HEK293 (cell line): Measurements from ENCODE around the gene ICAM3.

Experiments
- BCL11B ChIP-seq: fragments of 450-650 bp; formaldehyde crosslinking; IDR thresholded peaks from 2 replicates; pipeline ENCODE4 v1.5.1; 2016; ENCODE audit warnings: low read depth, missing biosample characterization, missing genetic modification characterization
- KLF1 ChIP-seq: fragments of 450-650 bp; formaldehyde crosslinking; IDR thresholded peaks from 2 replicates; pipeline ENCODE4 v1.5.1; 2016; ENCODE audit warnings: missing biosample characterization, missing genetic modification characterization
- PRDM1 ChIP-seq: fragments of 450-650 bp; formaldehyde crosslinking; IDR thresholded peaks from 2 replicates; pipeline ENCODE4; 2016; ENCODE audit warnings: missing biosample characterization, missing genetic modification characterization
- SCRT1 ChIP-seq: fragments of 450-650 bp; formaldehyde crosslinking; IDR thresholded peaks from 2 replicates; pipeline ENCODE4 v1.5.1; 2016; ENCODE audit warnings: missing biosample characterization, missing genetic modification characterization, borderline replicate concordance
- ZBTB1 ChIP-seq: fragments of 450-650 bp; formaldehyde crosslinking; IDR thresholded peaks from 2 replicates; pipeline ENCODE4 v1.5.1; 2016; ENCODE audit warnings: missing biosample characterization, missing genetic modification characterization
- ZBTB10 ChIP-seq: fragments of 450-650 bp; formaldehyde crosslinking; IDR thresholded peaks from 2 replicates; pipeline ENCODE4 v1.5.1; 2016; ENCODE audit warnings: missing biosample characterization, missing genetic modification characterization
- ZBTB20 ChIP-seq: fragments of 450-650 bp; formaldehyde crosslinking; IDR thresholded peaks from 2 replicates; pipeline ENCODE4 v1.5.1; 2016; ENCODE audit warnings: missing biosample characterization, missing genetic modification characterization
- ZBTB6 ChIP-seq: fragments of 450-650 bp; formaldehyde crosslinking; IDR thresholded peaks from 2 replicates; pipeline ENCODE4 v1.5.1; 2017; ENCODE audit warnings: missing biosample characterization, missing genetic modification characterization
- ZBTB8A ChIP-seq: fragments of 450-650 bp; formaldehyde crosslinking; IDR thresholded peaks from 2 replicates; pipeline ENCODE4 v1.5.1; 2016; ENCODE audit warnings: missing biosample characterization, missing genetic modification characterization
- ZNF155 ChIP-seq: fragments of 450-650 bp; formaldehyde crosslinking; IDR thresholded peaks from 2 replicates; pipeline ENCODE4 v1.5.1; 2016; ENCODE audit warnings: missing biosample characterization, missing genetic modification characterization
- ZNF175 ChIP-seq: fragments of 450-650 bp; formaldehyde crosslinking; IDR thresholded peaks from 2 replicates; pipeline ENCODE4 v1.5.1; 2016; ENCODE audit warnings: missing biosample characterization, missing genetic modification characterization
- ZNF341 ChIP-seq: fragments of 450-650 bp; formaldehyde crosslinking; IDR thresholded peaks from 2 replicates; pipeline ENCODE4; 2016; ENCODE audit warnings: low read depth, missing biosample characterization, missing genetic modification characterization
- ZNF449 ChIP-seq: fragments of 450-650 bp; formaldehyde crosslinking; IDR thresholded peaks from 2 replicates; pipeline ENCODE4 v1.5.1; 2017; ENCODE audit warnings: missing biosample characterization, mild to moderate bottlenecking, missing genetic modification characterization, moderate library complexity
- ZNF48 ChIP-seq: fragments of 450-650 bp; formaldehyde crosslinking; IDR thresholded peaks from 2 replicates; pipeline ENCODE4 v1.5.1; 2016; ENCODE audit warnings: missing biosample characterization, missing genetic modification characterization
- ZNF513 ChIP-seq: fragments of 450-650 bp; IDR thresholded peaks from 2 replicates; pipeline ENCODE4 v1.5.1; 2018; ENCODE audit warnings: missing biosample characterization, missing genetic modification characterization
- ZNF600 ChIP-seq: fragments of 450-650 bp; formaldehyde crosslinking; IDR thresholded peaks from 2 replicates; pipeline ENCODE4 v1.5.1; 2016; ENCODE audit warnings: missing biosample characterization, missing genetic modification characterization
- ZNF623 ChIP-seq: fragments of 450-650 bp; formaldehyde crosslinking; IDR thresholded peaks from 2 replicates; pipeline ENCODE4 v1.5.1; 2016; ENCODE audit warnings: missing biosample characterization, missing genetic modification characterization
- ZNF76 ChIP-seq: fragments of 450-650 bp; formaldehyde crosslinking; IDR thresholded peaks from 2 replicates; pipeline ENCODE4; 2016; ENCODE audit warnings: low read depth, missing biosample characterization, missing genetic modification characterization, borderline replicate concordance
- ZXDB ChIP-seq: fragments of 450-650 bp; formaldehyde crosslinking; IDR thresholded peaks from 2 replicates; pipeline ENCODE4 v1.5.1; 2016; ENCODE audit warnings: missing biosample characterization, missing genetic modification characterization
- TF ChIP-seq, protein P1 (sequence below): fragments of 450-650 bp; formaldehyde crosslinking; conservative IDR thresholded peaks from 2 replicates; pipeline ENCODE4 v1.5.1; 2016; ENCODE audit warnings: low read depth, missing biosample characterization, missing genetic modification characterization
- TF ChIP-seq, protein P2 (sequence below): fragments of 450-650 bp; formaldehyde crosslinking; IDR thresholded peaks from 2 replicates; pipeline ENCODE4 v1.5.1; 2017; ENCODE audit warnings: missing biosample characterization, missing genetic modification characterization
- TF ChIP-seq, protein P3 (sequence below): fragments of 450-650 bp; formaldehyde crosslinking; IDR thresholded peaks from 2 replicates; pipeline ENCODE4 v1.5.1; 2016; ENCODE audit warnings: missing biosample characterization, missing genetic modification characterization

The ICAM3 gene

GRCh38 chr19:10332965-10333757 is 6.3 kb downstream of the ICAM3 start, which contains the start of gene RAVER1 (continued):
- TF ChIP-seq, protein P1, sequence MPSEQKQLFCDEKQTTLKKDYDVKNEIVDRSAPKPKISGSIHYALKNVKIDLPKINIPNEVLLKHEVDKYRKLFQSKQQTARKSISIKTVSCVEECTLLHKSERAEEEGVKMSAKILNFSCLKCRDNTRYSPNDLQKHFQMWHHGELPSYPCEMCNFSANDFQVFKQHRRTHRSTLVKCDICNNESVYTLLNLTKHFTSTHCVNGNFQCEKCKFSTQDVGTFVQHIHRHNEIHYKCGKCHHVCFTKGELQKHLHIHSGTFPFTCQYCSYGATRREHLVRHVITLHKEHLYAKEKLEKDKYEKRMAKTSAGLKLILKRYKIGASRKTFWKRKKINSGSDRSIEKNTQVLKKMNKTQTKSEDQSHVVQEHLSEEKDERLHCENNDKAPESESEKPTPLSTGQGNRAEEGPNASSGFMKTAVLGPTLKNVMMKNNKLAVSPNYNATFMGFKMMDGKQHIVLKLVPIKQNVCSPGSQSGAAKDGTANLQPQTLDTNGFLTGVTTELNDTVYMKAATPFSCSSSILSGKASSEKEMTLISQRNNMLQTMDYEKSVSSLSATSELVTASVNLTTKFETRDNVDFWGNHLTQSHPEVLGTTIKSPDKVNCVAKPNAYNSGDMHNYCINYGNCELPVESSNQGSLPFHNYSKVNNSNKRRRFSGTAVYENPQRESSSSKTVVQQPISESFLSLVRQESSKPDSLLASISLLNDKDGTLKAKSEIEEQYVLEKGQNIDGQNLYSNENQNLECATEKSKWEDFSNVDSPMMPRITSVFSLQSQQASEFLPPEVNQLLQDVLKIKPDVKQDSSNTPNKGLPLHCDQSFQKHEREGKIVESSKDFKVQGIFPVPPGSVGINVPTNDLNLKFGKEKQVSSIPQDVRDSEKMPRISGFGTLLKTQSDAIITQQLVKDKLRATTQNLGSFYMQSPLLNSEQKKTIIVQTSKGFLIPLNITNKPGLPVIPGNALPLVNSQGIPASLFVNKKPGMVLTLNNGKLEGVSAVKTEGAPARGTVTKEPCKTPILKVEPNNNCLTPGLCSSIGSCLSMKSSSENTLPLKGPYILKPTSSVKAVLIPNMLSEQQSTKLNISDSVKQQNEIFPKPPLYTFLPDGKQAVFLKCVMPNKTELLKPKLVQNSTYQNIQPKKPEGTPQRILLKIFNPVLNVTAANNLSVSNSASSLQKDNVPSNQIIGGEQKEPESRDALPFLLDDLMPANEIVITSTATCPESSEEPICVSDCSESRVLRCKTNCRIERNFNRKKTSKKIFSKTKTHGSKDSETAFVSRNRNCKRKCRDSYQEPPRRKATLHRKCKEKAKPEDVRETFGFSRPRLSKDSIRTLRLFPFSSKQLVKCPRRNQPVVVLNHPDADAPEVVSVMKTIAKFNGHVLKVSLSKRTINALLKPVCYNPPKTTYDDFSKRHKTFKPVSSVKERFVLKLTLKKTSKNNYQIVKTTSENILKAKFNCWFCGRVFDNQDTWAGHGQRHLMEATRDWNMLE (tag by site-specific recombination) = no peak
- peak; percentile 76; the same call in 1 of the 2 replicates for TF ChIP-seq ZBTB20 (tag by site-specific recombination)
- peak; percentile 79 for TF ChIP-seq ZNF449 (tag by site-specific recombination)
- TF ChIP-seq, protein P2, sequence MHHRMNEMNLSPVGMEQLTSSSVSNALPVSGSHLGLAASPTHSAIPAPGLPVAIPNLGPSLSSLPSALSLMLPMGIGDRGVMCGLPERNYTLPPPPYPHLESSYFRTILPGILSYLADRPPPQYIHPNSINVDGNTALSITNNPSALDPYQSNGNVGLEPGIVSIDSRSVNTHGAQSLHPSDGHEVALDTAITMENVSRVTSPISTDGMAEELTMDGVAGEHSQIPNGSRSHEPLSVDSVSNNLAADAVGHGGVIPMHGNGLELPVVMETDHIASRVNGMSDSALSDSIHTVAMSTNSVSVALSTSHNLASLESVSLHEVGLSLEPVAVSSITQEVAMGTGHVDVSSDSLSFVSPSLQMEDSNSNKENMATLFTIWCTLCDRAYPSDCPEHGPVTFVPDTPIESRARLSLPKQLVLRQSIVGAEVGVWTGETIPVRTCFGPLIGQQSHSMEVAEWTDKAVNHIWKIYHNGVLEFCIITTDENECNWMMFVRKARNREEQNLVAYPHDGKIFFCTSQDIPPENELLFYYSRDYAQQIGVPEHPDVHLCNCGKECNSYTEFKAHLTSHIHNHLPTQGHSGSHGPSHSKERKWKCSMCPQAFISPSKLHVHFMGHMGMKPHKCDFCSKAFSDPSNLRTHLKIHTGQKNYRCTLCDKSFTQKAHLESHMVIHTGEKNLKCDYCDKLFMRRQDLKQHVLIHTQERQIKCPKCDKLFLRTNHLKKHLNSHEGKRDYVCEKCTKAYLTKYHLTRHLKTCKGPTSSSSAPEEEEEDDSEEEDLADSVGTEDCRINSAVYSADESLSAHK (tag by site-specific recombination) = 0 out of 2 replicates have a peak, but pooled peaks have one; percentile 46
- TF ChIP-seq ZNF600 (tag by site-specific recombination) = peak; percentile 92
- no peak; the same call in 1 of the 2 replicates for TF ChIP-seq ZNF623
- TF ChIP-seq BCL11B = 0 out of 2 replicates have a peak, but pooled peaks have one; percentile 27
- peak; percentile 66 for TF ChIP-seq ZNF341 (tag by site-specific recombination)
- peak; percentile 78 for TF ChIP-seq KLF1 (tag by site-specific recombination)
- TF ChIP-seq ZNF513 (tag by site-specific recombination) = no peak
- peak; percentile 36; the same call in 1 of the 2 replicates for TF ChIP-seq PRDM1 (tag by site-specific recombination)
- no peak for TF ChIP-seq ZBTB6
- peak; percentile 96 for TF ChIP-seq ZBTB10
- TF ChIP-seq, protein P3, sequence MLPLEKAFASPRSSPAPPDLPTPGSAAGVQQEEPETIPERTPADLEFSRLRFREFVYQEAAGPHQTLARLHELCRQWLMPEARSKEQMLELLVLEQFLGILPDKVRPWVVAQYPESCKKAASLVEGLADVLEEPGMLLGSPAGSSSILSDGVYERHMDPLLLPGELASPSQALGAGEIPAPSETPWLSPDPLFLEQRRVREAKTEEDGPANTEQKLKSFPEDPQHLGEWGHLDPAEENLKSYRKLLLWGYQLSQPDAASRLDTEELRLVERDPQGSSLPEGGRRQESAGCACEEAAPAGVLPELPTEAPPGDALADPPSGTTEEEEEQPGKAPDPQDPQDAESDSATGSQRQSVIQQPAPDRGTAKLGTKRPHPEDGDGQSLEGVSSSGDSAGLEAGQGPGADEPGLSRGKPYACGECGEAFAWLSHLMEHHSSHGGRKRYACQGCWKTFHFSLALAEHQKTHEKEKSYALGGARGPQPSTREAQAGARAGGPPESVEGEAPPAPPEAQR = peak; percentile 88; the same call in 1 of the 2 replicates
- peak; percentile 97 for TF ChIP-seq ZXDB (tag by site-specific recombination)
- peak; percentile 74 for TF ChIP-seq ZBTB8A (tag by site-specific recombination)
- no peak for TF ChIP-seq ZNF155 (tag by site-specific recombination)
- TF ChIP-seq SCRT1 (tag by site-specific recombination) = peak; percentile 94
- TF ChIP-seq ZNF175 (tag by site-specific recombination) = no peak
- TF ChIP-seq ZNF76 = peak; percentile 89
- no peak for TF ChIP-seq ZNF48 (tag by site-specific recombination)
- peak; percentile 32; the same call in 1 of the 2 replicates for TF ChIP-seq ZBTB1 (tag by site-specific recombination)
